ENCODE measurements around the gene TAB3.

Gene TAB3

DNA sequence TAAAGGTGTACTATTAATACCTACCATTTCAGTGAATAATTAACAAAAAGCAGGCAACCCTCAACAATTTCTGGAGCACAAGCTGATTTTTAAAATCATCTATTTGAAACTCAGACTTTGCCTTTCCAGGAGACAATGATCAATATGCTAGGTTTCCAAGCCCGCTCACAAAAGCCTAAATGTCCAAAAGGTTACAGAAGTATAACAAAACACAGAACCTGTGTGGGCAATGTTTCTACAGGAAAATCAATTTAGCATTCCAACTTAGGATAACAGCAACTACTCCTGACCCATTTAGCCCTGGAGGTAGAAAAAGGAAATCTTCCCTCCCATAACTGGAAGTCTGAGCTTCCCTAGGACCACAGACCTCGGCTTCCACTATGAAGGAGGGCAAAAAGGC, 3.9 kb downstream of the TAB3 start:
- DNase-seq: no peak

DNA sequence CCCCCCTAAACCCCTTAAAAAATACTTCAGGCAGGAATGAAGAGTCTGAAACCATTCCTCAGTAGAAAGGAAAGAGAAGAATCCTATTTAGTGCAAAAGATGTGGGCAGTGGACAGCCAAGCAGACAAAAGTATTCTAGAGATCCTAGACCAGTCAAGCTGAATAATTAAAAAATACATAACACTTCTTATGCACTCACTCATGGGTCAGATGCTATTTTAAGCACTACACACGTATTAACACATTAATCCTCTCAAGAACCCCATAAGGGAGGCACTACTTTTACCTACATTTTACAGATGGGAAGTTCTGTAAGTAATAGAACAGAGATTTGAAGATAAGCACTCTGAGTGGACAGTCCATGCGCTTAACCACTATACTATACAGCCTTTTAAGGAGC, 5.9 kb downstream of the TAB3 start:
- DNase-seq: no peak

DNA sequence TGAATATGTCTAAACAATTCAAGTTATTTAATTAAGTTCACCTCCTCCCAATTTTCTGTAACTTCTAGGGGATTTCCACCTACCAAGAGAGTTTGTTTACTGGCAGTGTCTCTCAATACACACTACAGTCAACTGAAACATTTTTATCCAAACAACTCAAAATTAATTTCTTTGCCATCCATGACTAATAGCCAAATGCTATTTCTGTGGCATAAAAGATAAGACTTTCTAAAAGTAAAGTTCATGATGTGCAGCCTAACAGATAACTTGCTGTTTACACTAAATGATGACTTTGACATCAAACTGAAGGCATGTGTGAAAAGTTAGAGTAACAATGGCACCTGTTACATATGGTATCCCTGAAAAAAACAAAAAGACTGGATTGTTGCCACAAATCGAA, 7.3 kb downstream of the TAB3 start:
- DNase-seq: no peak

DNA sequence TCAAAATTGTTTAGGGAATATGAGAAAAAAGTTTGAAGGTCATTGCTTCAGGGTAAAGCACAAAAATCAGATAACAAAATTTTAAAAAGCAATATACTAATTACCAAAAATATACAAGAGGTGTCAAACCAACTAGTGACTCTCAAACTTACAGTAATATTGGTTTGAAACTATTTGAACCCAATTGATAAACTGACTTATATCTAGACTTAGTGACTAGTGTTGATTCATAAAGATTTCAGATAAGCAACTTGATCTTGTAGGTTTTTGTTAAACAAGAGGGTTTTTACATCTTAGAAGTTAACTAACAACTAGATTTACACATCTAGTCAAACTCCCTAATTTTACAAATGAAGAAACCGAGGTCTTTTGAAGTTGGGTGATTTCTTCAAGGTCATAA, 7.7 kb downstream of the TAB3 start:
- DNase-seq: no peak

DNA sequence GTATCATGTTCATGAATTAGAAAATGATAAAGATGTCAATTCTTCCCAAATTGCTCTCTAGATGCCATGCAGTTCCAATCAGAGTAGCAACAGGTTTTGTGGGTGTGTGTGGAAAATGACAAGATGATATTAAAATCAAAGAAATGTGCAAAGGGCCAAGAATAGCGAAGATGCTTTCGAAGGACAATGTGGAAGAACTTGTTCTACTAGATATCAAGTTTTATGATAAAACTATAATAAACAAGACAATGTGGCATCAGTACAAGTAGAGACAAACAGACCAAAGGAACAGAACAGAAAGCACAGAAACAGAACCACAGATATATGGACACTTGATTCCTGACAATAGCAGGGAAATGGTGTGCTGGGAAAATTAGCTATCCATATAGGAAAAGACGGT, 9.0 kb downstream of the TAB3 start:
- no peak for DNase-seq

DNA sequence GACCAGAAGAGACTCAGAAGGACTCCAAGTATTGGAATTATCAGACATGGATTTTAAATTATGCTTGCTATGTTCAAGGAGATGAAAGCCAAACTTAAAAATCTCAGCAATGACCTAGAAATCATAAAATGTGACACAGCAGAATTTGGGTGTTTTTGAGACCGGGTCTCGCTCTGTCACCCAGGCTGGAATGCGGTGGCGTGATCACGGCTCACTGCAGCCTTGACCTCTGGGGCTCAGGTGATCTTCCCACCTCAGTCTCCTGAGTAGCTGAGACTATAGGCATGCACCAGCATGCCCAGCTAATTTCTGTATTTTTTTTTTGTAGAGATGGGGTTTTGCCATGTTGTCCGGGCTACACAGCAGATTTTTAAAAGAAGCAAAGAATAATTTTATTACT, 12.7 kb downstream of the TAB3 start:
- no peak for DNase-seq

DNA sequence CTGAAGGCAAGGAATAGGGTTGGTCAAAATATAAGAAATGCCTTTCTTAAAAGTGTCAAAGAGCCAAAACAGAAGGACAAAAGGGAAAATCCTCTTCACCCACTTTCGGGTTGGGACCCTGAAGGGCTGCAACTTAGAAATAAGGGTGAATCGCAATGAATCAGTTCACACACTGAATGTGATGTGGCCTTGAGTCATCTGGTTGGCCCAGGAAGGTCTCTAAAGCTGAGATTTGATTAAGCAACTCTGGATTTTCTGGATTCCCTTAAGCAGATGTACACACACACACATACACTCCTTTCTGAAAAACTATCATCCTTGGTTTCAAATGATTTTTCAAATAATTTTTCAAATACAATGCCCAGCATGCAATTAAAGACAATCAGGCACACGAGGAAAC, 13.1 kb downstream of the TAB3 start:
- no peak for DNase-seq

DNA sequence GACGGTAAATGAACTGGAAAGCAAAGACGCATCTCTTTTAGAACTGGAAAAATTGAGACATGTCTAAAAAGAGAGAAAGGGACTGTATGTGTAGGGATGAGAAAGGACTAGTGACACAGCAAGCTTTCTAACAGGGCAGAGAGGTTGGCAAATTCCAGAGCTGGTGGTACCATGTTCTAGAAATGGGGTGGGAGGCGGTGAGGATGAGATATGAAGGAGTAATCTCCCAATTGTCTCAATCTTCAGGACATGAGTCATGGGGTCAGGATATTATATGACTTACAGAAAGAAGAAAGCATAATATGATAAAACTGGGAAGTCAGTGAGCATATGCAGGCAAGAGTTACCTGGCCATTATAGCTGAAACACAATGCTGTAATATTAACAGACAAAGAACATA, 14.2 kb downstream of the TAB3 start:
- no peak for DNase-seq

DNA sequence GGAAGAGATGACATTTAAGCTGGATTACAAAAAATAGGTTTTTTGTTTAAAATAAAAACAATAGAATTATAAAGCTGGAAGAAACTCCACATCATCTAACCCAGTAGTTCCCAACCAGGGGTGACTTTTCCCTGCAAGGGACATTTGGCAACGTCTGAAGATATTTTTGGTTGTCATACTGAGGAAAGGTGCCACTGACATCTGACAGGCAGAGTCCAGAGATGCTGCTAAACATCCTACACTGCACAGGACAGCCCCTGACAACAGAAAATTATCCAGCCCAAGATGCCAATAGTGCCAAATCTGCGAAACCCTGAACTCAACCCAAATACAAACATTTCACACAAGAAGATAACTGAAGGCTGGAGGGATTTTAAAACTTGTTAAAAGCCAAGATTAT, 18.5 kb downstream of the TAB3 start:
- DNase-seq: no peak

DNA sequence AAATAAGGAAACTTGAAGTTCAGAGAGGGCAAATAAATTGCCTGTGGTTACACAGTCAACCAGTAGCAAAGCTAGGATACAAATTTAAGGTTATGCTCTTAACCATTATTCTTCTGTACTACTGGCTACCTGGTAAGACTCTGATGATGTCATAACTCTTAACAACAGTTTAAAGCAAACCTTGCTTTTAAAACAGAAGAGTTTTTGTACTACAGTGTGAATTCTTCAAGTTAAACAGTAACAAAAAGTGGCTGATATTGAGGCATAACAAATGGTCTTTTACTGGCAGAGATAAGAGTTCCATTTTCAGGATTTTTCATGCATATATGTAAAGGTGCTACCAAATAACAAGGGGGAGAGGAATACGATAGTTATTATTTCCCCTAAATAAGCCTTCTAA, 23.4 kb downstream of the TAB3 start:
- no peak for DNase-seq

DNA sequence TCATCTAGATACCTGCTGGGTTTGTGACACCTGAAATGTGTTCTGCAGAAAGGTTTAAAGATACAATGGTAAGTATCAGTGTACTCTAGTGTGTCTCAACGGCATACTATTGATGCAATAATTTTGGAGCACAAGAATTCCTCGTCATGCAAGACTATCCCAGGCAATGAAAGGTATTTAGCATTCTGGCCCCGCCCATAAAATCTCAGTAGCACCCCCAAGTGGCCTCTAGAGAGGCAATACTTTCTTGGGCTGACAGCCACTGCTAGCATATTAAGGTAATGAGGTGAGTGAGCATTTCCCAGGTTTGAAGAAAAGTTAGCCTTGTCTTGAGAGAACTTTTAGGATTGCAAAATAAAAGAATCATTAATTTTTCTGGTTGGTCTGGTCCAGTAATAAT, 24.0 kb downstream of the TAB3 start:
- DNase-seq: no peak

DNA sequence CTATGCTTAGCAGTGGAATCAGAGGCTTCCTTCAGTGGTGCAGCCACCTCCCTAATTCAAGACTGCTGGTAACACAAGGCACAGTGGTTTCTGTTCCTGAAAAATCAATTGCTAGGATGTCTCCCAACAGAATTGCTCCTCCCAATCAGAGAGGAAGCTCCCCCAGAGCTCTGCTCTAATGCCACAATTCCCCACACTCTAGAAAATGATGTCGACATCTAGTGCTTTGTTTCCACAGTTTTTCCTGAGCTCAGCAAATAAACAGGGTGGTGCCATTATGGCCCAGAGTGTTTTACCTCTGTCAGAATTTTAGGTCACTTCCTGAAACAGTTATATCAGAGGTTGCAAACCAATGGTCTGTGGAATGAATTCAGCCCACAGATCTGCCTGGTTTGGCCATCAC, 24.7 kb downstream of the TAB3 start:
- no peak for DNase-seq

DNA sequence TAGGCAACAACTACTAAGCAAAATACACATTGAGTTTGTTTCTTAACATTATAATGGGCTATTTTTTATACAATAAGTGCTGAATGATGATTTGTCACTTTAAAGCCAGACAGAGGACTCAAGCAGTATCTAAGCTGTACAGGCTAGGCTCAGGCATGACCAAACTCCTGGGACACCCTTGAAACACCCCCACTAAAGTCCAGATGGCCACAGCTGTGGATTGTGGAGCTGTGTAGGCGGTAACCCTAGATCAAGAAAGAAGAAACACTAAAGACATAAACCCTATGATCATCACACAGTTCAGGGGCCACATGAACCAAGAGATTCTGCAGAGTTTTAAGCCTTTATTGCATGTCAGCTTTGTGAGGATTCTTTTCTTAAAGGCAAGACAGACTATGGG, 25.1 kb downstream of the TAB3 start:
- no peak for DNase-seq

DNA sequence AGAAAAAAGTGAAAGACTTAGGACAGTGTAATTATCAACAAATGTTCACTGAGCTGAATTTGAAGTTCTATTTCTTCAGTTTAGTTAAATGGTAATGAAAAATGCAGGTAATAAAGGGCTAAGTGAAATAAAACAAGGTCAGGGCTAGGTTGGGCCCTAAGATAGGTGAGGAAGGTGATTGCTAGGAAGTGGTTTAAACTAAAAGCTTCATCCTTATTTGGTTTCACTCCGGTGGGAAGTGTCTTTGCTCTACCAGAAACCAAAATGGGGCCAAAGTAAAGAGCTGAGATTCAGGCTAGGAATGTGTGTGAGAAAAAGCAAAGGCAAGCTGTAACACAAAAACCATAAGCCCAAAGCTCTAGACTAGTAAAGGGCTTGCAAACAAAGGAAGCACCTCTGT, 31.0 kb downstream of the TAB3 start:
- DNase-seq: no peak

DNA sequence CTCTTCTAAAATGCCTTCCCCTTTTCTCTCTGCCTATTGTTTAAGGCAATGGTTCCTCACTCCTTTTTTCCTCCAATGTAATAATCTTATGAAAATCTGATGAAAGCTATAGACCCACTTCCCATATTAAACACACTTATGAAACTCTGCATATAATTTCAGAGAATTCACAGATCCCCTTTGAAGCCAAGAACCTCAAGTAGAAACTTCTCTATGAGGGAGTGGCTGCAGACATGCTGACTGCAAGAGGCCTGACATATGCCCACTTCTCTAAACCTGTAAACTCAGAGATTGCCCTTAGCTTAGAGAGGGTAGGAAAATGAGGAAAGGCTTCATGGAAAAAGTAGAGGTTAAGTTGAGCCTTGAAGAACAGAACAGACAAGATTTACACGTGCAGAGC, 37.6 kb downstream of the TAB3 start:
- no peak for DNase-seq

DNA sequence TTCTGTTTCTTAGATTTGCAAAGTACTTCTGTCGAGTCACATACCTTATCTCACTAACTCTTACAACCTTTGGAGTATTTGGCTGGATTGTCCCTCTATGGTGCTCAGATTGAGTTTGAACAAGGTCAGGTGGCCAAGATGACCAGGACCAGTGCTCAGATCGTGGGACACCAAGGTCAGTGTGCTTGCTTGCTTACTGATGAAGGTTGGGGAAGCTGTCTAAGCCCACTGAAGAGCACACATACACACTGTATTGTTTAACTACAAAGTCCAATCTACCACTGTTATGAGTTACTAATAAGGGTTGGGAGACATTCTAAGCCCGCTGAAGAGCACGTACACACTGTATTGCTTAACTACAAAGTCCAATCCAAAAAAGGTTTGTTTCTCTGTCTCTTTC, 53.7 kb downstream of the TAB3 start:
- no peak for DNase-seq

DNA sequence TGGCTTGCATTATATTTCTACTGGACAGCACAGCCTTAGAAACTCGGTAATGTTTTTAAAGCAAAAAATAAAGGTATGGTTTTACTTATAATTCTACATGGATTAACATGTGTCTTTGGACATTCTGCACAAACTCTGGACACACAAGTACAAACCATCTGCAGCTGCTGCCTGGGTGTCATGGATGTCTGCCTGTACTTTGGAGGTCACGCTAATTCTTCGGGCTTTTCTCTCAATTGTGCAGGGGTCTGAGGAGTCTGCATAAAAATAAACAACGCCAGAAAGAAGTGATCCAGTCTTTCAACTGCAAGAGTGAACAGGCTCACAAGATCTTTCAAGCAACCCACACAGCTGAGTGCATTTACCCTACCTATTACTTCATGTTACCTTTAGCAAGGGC, 55.2 kb downstream of the TAB3 start:
- no peak for DNase-seq

DNA sequence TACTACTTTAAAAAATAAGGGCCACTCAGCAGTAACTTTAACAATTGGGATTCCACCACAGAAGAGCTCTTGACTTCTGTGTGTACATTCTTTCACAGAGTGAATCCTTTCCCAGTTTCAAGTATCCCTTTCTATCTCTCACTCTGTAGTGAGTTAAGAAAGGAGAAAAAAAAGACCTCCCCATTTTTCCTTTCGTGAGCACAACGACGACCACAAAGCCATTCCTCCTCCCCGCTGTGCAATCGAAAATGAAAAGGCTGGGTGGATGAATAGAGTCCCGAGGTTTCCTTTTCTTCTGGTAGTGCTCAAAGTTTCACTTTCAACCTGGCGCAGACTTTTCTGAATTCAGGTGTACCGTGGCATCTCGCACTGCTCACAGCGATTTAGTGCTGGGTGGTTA, 58.0 kb downstream of the TAB3 start:
- DNase-seq: peak in 1 of 2 donors; percentile 5

DNA sequence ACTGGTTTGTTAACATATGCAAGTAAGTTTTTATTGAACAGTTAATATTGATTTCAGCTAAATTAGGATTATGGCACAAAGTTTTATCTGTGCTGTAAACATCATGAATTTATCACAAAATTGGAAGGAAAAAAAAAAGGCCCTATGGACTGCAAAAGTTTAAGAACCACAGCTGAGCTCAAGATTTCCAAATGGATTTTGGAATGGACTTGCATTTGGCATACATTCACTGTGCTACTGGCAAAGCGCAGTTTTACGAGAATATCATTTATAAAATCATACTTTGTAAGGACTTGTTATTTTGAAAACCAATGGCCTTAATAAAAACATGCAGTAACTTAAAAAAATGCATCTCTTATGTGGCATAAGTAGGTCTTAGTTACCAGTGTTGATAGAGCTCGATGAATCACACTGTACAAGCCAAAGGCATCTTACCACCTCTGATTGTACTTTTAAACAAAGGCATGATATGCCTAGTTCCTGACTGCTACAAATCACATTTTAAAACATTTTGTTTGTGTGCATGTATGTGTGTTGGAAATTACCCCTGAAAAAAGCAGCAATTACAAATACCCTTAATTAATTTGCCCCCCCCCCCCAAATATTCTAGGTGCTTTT, 58.6 kb downstream of the TAB3 start:
- no peak for DNase-seq

DNA sequence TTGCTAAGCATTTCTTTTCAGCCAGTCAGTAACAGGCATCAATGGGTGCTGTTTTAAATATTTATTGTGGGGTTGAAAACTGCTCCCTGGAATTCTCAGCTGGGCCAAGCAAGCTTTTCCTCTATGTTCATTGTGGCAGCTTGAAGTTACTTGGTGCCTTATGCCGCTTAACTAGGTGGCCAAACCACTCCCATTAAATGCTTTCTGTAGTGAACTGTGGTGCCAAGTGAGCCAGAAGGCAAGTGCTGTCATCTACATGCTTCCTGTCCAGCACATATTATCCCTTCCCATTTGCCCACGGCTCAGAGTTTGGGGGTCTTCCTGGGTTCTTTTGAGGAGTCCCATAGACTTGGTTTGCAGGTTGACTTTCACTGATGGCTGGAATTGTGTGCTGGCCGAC, 64.8 kb downstream of the TAB3 start:
- DNase-seq: no peak

DNA sequence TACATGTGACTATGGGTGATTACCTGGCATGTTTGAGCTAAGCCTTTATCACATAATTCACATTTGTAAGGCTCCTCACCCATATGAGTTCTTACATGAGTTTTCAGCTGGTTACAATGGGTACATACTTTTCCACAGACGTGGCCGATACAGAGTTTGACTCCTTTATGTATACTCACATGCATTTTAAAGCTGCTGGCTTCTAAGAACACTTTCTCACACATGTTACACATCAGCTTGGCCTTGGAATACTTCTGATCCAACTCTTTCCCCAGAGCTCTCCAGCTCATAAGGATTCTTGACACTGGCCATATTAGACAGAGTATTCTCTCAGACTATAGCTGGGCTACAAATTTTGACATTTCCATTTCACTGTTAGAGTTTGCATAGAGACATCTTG, 66.3 kb downstream of the TAB3 start:
- no peak for DNase-seq

DNA sequence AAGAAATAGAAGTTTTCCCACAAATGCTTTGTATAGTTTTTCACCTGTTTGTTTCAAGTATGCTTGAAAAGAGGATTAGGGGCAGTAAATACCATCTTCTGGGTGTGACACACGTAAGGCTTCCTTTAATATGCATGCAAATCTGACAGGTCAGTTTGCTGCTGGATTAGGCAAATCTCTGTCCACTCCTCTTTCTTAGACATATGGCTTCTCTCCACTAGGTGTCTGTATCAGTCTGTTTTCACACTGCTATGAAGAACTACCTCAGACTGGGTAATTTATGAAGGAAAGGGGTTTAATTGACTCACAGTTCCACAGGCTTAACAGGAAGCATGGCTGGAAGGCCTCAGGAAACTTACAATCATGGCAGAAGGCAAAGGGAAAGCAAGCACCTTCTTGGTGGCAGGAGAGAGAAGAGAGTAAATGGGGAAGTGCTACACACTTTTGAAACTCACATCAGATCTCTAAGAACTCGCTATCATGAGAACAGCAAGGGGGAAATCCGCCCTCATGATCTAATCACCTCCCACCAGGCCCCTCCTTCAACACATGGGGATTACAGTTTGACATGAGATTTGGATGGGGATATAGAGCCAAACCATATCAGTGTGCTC, 66.9 kb downstream of the TAB3 start:
- no peak for DNase-seq

DNA sequence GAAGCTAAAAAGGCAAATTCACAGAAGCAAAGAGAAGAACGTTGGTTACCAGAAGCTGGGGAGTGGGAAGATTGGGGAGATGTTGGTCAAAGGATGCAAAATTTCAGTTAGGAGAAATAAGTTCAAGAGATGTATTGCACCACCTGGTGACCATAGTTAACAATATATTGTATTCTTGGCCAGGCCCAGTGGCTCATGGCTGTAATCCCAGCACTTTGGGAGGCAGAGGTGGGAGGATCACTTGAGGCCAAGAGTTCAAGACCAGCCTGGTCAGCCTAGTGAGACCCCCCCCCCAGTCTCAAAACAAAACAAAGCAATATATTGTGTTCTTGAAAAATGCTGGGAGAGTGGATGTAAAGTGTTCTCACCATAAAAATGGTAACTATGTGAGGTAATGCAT, 67.9 kb downstream of the TAB3 start:
- DNase-seq: no peak

DNA sequence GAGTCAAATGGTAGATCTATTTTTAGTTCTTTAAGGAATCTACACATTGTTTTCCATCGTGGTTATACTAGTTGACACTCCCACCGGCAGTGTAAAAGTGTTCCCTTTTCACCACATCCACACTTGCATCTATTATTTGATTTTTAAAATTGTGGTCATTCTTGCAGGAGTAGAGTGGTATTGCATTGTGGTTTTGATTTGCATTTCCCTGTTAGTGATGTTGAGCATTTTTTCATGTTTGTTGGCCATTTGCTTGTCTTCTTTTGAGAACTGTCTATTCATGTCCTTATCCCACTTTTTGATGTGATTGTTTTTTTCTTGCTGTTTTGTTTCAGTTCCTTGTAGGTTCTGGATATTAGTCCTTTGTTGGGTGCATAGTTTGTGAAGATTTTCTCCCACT, 70.0 kb downstream of the TAB3 start:
- no peak for DNase-seq

DNA sequence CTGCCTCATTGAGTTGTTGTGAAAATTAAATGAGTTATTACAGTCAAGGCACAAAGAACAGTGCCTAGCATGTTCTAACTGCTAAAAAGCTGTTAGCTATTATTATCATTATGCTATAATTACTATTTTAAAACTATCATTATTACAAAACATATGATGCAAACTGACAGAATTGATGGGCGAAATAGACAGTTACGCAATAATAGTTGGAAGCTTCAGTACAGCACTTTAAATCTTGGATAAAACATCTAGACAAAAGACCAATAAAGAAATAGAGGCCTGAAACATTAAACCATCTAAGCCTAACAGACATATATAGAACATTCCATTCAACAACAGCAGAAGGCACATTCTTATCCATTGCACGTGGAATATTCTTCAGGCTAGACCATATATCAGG, 73.0 kb downstream of the TAB3 start:
- no peak for DNase-seq

DNA sequence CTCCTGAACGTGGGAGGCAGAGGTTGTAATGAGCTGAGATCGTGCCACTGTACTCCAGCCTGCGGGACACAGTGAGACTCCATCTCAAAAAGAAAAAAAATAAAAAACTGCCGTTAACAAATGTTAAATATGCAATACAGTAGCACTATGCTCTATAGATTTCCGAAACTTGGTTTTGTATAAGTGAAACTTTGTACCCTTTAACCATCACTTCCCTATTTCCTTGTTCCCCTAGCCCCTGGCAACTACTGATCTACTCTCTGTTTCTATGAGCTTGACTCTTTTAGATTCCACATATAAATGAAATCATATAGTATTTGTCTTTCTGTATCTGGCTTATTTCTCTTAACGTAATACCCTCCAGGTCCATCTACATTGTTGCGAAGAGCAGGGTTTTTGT, 74.1 kb downstream of the TAB3 start:
- no peak for DNase-seq

Measured in activated CD4-positive, alpha-beta T cell treated with anti-CD3 and anti-CD28 coated beads for 4 hours (primary cell).